ENCODE results near the gene TPST2.
"Not testable (repeated sequence)": the region's sequence is repeated elsewhere in the genome, so short reads cannot be mapped to it uniquely, and the experiment has no call there.

DNA sequence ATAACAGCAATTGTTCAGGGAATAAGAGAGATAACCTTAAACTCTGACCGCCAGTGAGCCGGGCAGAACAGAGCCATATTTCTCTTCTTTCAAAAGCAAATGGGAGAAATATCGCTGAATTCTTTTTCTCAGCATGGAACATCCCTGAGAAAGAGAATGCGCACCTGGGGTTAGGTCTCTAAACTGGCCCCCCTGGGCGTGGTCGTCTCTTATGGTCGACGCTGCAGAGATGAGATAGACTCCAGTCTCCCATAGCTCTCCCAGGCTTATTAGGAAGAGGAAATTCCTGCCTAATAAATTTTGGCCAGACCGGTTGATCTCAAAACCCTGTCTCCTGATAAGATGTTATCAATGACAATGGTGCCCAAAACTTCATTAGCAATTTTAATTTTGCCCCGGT, 23.8 kb upstream of the TPST2 start:
- not testable (repeated sequence) for TF ChIP-seq POLR2A (IDR thresholded peaks at IDR 0.05; ENCODE audit: low read depth, low read length); RAD21 (IDR thresholded peaks at IDR 0.05; ENCODE audit: low read length)
- TF ChIP-seq, protein P1, sequence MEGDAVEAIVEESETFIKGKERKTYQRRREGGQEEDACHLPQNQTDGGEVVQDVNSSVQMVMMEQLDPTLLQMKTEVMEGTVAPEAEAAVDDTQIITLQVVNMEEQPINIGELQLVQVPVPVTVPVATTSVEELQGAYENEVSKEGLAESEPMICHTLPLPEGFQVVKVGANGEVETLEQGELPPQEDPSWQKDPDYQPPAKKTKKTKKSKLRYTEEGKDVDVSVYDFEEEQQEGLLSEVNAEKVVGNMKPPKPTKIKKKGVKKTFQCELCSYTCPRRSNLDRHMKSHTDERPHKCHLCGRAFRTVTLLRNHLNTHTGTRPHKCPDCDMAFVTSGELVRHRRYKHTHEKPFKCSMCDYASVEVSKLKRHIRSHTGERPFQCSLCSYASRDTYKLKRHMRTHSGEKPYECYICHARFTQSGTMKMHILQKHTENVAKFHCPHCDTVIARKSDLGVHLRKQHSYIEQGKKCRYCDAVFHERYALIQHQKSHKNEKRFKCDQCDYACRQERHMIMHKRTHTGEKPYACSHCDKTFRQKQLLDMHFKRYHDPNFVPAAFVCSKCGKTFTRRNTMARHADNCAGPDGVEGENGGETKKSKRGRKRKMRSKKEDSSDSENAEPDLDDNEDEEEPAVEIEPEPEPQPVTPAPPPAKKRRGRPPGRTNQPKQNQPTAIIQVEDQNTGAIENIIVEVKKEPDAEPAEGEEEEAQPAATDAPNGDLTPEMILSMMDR (conservative IDR thresholded peaks at IDR 0.05; ENCODE audit: low read depth, low read length) = not testable (repeated sequence)
